GM12873 (cell line): Measurements from ENCODE around the gene PNPLA6.

Experiments used
- CTCF ChIP-seq: IDR thresholded peaks from 2 replicates; pipeline ENCODE4 v1.5.1; 2012; ENCODE audit warnings: low read depth, mild to moderate bottlenecking, moderate library complexity, low read length, control low read depth; ENCODE audit not compliant: insufficient read depth; ENCODE audit errors: missing control alignments

The PNPLA6 gene

GRCh38 chr19:7522072-7522922 is 13.2 kb upstream of the PNPLA6 start, which contains the start of gene MCOLN1:
Gene MCOLN1, plus strand, starts transcription at chr19:7522624. Its CDS starts 127 bp downstream, at chr19:7522751.
- TF ChIP-seq CTCF, result no peak

DNA sequence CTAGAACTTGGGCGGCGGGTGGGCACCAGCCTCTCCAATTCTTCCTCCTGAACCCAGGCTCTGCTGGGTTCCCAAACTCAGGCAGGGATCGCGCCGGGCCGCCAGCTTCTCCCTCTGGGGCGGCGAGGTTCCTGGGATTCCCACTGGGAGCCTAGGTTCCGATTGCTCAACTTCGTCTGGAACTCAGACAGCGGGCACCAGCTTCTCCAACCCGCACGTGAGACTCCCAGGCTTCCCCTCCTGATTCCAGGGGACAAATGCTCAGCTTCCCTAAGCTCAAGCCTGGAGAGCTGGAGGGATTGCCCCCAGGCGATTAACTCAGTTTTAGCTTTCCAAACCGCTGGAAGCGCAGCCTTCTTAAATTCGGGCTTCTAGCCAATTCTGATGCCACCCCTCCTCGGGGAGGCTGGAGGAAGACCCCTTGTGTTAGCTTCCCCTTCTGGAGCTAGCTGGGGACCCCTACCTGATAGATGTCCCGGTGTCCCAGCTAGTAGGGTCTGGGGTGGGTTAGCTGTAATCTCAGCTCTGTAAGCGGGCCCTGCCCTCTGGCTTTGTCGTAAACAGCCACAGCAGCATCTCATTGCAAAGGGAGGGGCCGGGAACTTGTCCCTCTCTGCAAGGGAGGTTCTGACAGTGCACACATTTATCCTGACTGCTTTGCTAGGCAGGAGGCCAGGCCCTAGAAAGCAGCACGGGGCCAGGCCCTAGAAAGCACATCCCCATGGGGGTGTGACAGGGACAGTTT is 12.4 kb upstream of the PNPLA6 start:
- TF ChIP-seq CTCF, result no peak

DNA sequence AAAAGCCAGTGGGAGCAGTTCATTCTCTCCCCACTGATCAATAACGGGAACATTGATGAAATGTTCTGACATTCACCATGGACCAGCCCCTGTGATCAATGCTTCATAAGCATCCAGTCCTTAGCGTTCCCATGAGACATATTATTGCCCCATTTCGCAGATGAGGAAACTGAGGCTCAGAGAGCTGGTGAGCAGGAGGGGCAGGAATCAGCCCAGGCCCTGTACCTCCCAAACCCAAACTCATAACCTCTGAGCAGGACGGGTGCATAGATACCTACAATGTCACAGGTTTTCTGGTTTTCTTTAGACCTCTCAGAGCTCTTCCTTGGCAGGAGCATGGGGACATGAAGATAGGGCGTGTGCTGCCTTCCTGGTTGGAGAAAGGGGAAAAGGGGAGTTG is 11.0 kb upstream of the PNPLA6 start:
- TF ChIP-seq CTCF, result no peak

- TF ChIP-seq CTCF, result no peak
These were observed 10.4 kb upstream of the PNPLA6 start for GRCh38 chr19:7524992-7525739.

GRCh38 chr19:7526059-7526929 is 9.2 kb upstream of the PNPLA6 start:
- no peak for TF ChIP-seq CTCF

GRCh38 chr19:7527516-7528191 is 7.9 kb upstream of the PNPLA6 start:
- no peak for TF ChIP-seq CTCF
